ENCODE data around the gene CPVL.

The CPVL gene

DNA sequence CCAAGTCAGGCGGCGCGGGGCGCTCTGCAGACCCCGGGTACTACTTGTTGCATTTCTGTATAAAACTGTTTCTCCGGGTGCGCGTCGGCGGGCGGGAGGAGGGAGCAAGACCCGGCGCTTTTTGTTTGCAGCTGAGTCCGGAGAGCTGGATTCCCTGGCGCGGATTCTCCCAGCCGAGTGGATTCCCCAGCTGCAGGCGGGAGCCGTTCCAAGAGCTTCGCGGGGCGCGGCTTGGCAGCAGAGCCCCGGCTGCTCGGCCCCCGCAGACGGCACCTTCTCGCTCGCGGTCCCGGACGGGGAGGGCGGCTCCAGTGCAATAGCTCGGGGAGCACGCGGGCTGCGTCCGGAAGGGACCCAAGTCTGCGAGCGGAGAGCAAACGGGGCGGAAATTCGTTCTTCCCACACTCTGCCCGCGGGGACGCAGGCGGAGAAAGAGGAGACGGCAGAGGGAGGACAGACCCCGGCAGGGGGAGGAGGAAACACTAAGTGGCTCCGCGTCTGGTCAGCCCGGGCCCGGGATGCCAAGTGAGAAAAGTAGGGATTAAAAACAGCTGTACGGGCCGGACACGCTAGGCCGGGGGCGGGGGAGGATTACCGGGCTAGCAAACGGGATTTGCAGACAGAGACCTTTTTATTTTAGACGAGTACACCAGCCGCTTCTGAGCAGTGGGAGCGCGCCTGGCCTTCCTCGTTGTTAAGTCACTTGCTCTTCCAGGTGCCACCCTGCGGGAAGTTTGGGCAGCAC is 187.9 kb downstream of the CPVL start, which contains the start of gene TRIL:
Gene TRIL, minus strand, starts transcription at position 96 of the 745 bp plus-strand sequence. CDS start 284 bp downstream, outside the sequence.
- DNase-seq, result no peak

DNA sequence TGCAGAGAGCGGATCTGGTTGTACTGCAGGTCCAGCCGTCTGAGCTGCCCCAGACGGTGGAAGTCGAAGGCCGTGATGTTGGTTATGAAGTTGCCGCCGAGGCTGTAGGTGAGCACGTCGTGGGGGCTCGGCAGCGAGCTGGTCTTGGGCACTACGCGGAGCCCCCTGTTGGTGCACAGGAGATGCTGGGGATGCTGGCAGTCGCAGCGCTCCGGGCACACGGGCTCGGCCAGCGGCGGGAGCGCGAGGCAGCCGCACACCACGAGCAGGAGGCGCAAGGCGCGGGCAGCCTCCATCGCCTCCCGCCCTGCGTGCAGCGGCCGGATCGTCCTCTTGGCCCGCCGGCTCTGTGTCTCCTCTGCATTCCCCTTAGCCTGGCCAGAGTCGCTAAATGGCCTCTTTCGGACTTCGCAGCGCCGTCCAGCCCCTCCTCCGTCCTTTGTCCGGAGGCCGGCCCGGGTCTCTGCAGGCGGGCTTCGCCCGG is 188.5 kb downstream of the CPVL start:
- no peak for DNase-seq

DNA sequence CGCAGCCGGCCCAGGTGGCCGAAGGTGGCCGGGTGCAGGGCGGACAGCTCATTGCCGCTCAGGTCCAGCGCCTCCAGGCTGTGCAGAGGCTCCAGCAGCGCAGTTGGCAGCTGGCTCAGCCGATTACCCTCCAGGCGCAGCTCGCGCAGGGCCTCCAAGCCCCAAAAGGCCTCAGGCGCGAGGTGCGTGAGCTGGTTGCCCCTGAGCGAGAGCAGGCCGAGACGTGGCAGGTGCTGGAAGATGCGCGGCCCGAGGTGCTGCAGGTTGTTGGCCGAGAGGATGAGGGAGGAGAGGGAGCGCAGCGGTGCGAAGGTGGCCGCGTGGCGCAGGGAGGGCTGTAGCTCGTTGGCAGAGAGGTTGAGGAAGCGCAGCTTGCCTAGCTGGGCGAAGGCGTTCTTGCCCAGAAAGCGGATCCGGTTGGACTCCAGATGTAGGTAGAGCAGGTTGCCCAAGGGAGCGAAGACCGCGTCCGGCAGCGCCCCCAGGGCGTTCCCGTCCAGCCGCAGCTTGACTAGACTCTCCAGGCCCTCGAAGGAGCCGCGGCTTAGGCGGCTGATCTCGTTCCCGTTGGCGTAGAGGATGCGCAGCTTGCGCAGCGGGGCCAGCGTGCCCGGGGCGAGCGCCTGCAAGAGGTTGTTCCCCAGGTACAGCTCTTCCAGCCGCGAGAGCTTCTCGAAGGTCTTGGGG is 189.1 kb downstream of the CPVL start:
- DNase-seq, result no peak

DNA sequence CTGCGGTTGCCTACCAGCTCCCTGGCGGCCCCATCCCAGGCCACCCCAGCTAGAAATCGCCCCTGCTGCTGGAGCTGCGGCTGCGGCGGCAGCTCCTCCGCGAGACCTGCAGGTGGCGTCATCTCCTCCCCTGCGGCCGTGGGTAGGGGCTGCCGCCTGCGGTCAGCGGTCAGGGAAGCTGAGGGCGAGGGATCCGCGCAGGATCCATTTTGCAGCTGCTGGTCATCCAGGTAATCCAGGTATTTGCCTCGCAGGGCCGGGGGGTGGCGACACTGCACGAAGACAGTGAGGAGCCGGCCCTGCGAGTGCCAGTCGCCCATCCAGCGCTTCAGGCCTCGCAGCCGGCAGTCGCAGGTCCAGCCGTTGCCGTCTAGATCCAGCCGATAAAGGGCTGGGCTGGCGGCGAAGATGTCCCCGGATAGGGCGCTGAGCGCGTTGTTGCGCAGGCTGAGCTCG is 189.7 kb downstream of the CPVL start:
- no peak for DNase-seq

DNA sequence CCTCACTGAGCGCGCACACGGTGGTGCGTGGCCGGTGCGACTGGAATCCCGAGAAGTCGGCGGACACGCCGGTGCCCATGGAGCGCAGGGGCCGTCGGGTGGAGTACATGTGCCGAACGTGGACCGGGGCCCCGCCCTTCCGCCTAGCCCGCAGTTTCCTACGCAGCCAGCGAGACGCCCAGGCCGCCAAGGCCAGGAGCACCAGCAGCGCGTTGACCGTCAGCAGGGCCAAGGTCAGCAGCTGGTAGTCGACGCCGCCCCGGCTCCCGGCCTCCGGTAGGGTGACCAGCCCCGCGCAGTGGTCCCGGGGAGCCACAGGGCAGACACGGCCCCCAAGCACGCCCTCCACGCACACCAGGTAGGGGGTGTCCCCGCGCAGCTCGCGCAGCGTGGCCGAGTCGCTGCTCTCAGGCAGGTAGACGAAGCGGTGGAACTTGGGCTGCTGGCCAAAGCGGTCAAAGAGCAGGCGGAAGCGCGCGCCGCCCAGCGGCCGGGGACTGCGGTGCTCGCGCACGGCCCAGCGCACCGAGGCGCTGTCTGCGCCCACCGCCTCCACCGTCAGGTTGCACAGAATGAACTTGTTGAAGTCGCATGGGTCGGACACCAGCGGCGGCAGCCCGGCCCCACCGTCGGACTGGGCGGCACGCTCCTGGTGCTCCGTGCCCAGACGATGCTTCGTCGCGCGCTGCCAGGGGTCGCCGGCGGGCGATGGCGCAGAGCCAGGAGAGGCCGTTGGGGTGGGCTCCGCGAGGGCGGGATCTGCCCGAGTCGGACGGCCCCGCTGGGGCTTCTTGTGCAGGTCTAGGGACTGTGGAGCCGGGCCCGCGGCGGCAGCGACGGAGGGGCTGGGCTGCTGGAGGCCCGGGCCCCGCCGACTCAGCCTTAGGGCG is 190.4 kb downstream of the CPVL start:
- DNase-seq, result no peak

DNA sequence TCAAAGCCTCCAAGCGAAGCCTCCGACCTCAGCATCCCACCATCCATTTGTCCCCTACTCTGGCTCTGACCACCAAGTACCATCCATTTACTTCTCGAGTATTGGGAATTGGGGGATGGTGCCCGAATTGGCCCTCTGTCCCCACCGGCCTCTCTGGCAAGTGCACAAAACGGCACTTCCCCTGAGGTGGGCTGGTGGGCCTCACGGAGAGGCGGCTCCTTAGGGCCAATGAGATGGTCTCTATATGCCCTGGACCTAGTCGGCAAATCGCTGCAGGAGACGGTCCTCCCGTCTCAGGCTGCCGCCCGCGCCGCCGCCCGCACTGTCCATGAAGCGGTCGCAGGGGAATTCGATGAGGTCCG is 191.0 kb downstream of the CPVL start:
- no peak for DNase-seq

DNA sequence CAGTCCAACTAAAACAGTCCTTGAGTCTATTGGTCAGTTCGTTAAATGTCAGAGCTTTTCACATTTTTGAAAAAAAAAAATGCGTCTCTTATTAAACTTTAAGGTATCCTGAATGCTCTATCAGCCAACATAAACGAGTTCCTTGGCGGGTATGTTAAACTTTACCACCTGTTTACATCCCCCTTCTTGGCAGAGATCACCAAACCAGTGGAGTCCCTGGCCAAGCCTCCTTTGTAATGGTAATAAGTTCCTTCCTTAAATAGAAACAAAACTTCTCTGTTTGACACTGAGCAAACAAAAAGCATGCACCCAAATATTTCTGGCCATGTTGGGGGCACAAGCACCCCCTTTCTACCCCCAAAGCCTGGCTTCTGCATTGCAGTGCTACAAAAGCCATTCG is 191.4 kb downstream of the CPVL start:
- no peak for DNase-seq

DNA sequence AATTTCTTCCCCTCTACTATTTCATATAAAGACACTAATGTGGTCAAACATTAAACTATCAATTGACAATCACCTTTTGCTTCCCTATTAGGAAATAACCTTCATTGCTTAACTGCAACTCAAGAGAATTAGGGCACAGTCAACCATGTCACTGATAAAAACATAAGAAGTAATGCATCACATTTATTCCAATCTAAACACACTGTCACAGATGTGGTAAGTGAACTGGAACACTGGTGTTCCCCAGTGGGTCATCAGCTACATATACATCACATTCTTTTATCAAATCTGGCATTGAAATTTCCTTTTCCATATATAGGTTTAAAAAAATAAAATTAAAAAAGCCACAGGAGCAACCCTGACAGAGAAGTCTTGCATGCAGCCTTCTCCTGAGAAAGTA is 191.9 kb downstream of the CPVL start:
- DNase-seq, result no peak

DNA sequence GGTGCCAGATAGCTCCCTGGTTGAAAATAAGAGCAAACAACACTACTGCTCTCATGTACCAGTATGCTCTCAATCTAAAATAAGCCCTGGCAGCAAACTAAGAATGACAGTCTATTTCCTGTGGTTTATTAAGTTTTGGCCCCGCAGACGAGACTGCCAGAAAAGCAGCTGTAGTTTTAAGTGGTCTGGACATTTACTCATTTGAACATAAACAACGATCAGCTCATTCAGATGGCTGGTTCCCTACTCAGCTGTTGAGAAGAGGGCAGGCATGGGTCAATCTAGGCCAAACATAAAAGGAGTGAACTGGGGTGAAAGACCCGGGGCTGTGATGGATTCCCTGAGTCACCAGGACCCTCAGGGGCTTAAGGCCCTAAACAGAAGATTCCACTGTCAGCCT is 192.7 kb downstream of the CPVL start:
- no peak for DNase-seq

Measured in activated effector memory CD4-positive, alpha-beta T cell treated with anti-CD3 and anti-CD28 coated beads, Interleukin-2, amount 50 U/mL, for 16 hours (primary cell).